ENCODE data around the gene FCGR2B. TPM values are rescaled to one million over a fixed set of nuclear protein-coding genes. Genes with fewer than 3 reads are reported as not detected.
"Not testable (repeated sequence)": the region's sequence is repeated elsewhere in the genome, so short reads cannot be mapped to it uniquely, and the experiment has no call there.

The FCGR2B gene
- total and polyA plus RNA-seq, 2 of the 13 experiments (the other 11 are each of a cell fraction or from before 2014, with no cell fraction given): not detected

GRCh38 chr1:161723459-161724141 lies 60.7 kb downstream of the FCGR2B start:
- H4K20me1 ChIP-seq (ENCODE audit: insufficient read depth, low read length): no peaks in the 10 kb centered on the region
- intact Hi-C loops (cut with micrococcal nuclease; ENCODE audit: unreplicated experiment): no loop called here
- ATAC-seq: no peak
- H3K4me2 ChIP-seq (ENCODE audit: low read depth, low read length): no peak overlapping the region
- H3K9ac ChIP-seq (ENCODE audit: insufficient read depth, low read depth, low read length): no peak overlapping the region
- H3K4me3 ChIP-seq (replicated peaks in 1 of 3; ENCODE audit: insufficient read depth in 1 of 3, low read depth in 2 of 3, low read length in 3 of 3): no peak overlapping the region
- WGBS (ENCODE audit: low lambda C conversion rate): 75% methylated on average over 3 of the region's 8 CpGs
- ChIA-PET CTCF (ENCODE audit: low intra/inter-chr PET ratio, low total read pairs) (no interaction called here), POLR2A (no interaction called here)
- FAIRE-seq: no peak
- H3K4me1 ChIP-seq (ENCODE audit: insufficient read depth, low read length): peaks cover 19% of the 10 kb centered on the region
- BruUV-seq (replicated peaks): no TSS peak
- no peaks in the 10 kb centered on the region for H3K36me3 ChIP-seq (replicated peaks in 1 of 2; ENCODE audit: control insufficient read depth in 1 of 2, insufficient read depth in 2 of 2, low read length in 2 of 2)
- no peaks in the 10 kb centered on the region for H3K9me3 ChIP-seq (ENCODE audit: low read length)
- in situ Hi-C loops (cut with HindIII; ENCODE audit: extremely low pct_ligation_motif_present, low pct_unique_long_range_greater_than_20kb): no loop called here
- TF ChIP-seq ZNF20 (CRISPR knock-in tag; IDR thresholded peaks at IDR 0.05) (no peak), ZNF138 (CRISPR knock-in tag; IDR thresholded peaks at IDR 0.05; ENCODE audit: low read depth) (no peak)
- no peak for DNase-seq (ENCODE audit: low spot score)
- no peaks in the 10 kb centered on the region for H3K79me2 ChIP-seq (ENCODE audit: insufficient read depth, low read length)
- H2AFZ ChIP-seq (ENCODE audit: low read length): no peak overlapping the region
- peaks cover 3 to 34% of the 10 kb centered on the region in 2 experiments; a peak in 4 of 5 replicates for H3K27me3 ChIP-seq (ENCODE audit: control insufficient read depth in 1 of 2, insufficient read depth in 2 of 2, low read length in 2 of 2)
- no peak overlapping the region for H3K27ac ChIP-seq (ENCODE audit: extremely low read length, insufficient read depth, low read length)

- Histone ChIP-seq H3K27me3 (ENCODE audit: control insufficient read depth in 1 of 2, insufficient read depth in 2 of 2, low read length in 2 of 2) (peaks cover 3 to 44% of the 10 kb centered on the region in 2 experiments; a peak in 4 of 5 replicates), H3K4me3 (replicated peaks in 1 of 3; ENCODE audit: insufficient read depth in 1 of 3, low read depth in 2 of 3, low read length in 3 of 3) (peak overlapping the region; percentile 62 to 84 (median 69)), H3K4me2 (ENCODE audit: low read depth, low read length) (peak overlapping the region; percentile 97), H3K4me1 (ENCODE audit: insufficient read depth, low read length) (peaks cover 19% of the 10 kb centered on the region)
- ATAC-seq; H2AFZ ChIP-seq (ENCODE audit: low read length); H3K9ac ChIP-seq (ENCODE audit: insufficient read depth, low read depth, low read length); BruUV-seq (replicated peaks); FAIRE-seq; H3K27ac ChIP-seq (ENCODE audit: extremely low read length, insufficient read depth, low read length); H3K36me3 ChIP-seq (replicated peaks in 1 of 2; ENCODE audit: control insufficient read depth in 1 of 2, insufficient read depth in 2 of 2, low read length in 2 of 2); H4K20me1 ChIP-seq (ENCODE audit: insufficient read depth, low read length); H3K79me2 ChIP-seq (ENCODE audit: insufficient read depth, low read length); DNase-seq (ENCODE audit: low spot score); CTCF ChIA-PET (ENCODE audit: low intra/inter-chr PET ratio, low total read pairs); in situ Hi-C loops (cut with HindIII; ENCODE audit: extremely low pct_ligation_motif_present, low pct_unique_long_range_greater_than_20kb); intact Hi-C loops (cut with micrococcal nuclease; ENCODE audit: unreplicated experiment); H3K9me3 ChIP-seq (ENCODE audit: low read length): not testable (repeated sequence)
- 0 out of 2 replicates have a peak, but pooled peaks have one; percentile 1 for TF ChIP-seq ZNF292 (CRISPR knock-in tag; IDR thresholded peaks at IDR 0.05; ENCODE audit: borderline replicate concordance, low read depth)
- POLR2A ChIA-PET: interaction anchor here (0.8 to 2.5 kb wide), 2 partner anchors 23 to 24 kb away, joined by 3 to 15 read pairs; partner anchors contain the start of gene DUSP12
- WGBS (ENCODE audit: low lambda C conversion rate): 71% methylated on average over 15 of the region's 22 CpGs
Observed at GRCh38 chr1:161725258-161725907, 62.4 kb downstream of the FCGR2B start.
